ENCODE results near the gene BIRC6. TPM values are rescaled to one million over a fixed set of nuclear protein-coding genes. Genes with fewer than 3 reads are reported as not detected.
"Not testable (repeated sequence)": the region's sequence is repeated elsewhere in the genome, so short reads cannot be mapped to it uniquely, and the experiment has no call there.

BIRC6 gene
- polyA plus RNA-seq, 4 donors, result 14.6 to 55.1 (median 20.6) TPM

GRCh38 chr2:32342801-32343200, 14.0 kb upstream of the BIRC6 start:
- no peak for DNase-seq

GRCh38 chr2:32350797-32351196, 6.0 kb upstream of the BIRC6 start:
- not testable (repeated sequence) for H3K9me3 ChIP-seq (ENCODE audit: control insufficient read depth in 2 of 2, insufficient read depth in 1 of 2, low read depth in 1 of 2, low read length in 1 of 2); H3K27me3 ChIP-seq (ENCODE audit: control insufficient read depth in 3 of 3, insufficient read depth in 3 of 3, low read length in 3 of 3); H3K36me3 ChIP-seq (ENCODE audit: control insufficient read depth in 3 of 3, insufficient read depth in 2 of 3, low read depth in 1 of 3, low read length in 3 of 3); H3K27ac ChIP-seq (ENCODE audit: low read depth in 1 of 3, low read length in 2 of 3); DNase-seq; H3K4me3 ChIP-seq (ENCODE audit: low read depth in 1 of 3, low read length in 3 of 3); FAIRE-seq; H3K4me1 ChIP-seq (ENCODE audit: control insufficient read depth in 3 of 3, insufficient read depth in 2 of 3, low read depth in 1 of 3, low read length in 2 of 3)
- WGBS, 3 donors, result 88 to 93% (median 93%) methylated on average over 3 of the region's 3 CpGs

More at GRCh38 chr2:32342801-32343200, 14.0 kb upstream of the BIRC6 start:
- Histone ChIP-seq H3K4me1 (ENCODE audit: control insufficient read depth in 3 of 3, insufficient read depth in 2 of 3, low read depth in 1 of 3, low read length in 2 of 3) (no peaks in the 10 kb centered on the region), H3K36me3 (ENCODE audit: control insufficient read depth in 3 of 3, insufficient read depth in 2 of 3, low read depth in 1 of 3, low read length in 3 of 3) (no peaks in the 10 kb centered on the region), H3K27ac (ENCODE audit: low read depth in 1 of 3, low read length in 2 of 3) (no peak overlapping the region), H3K4me3 (ENCODE audit: low read depth in 1 of 3, low read length in 3 of 3) (no peak overlapping the region), H3K9me3 (ENCODE audit: control insufficient read depth in 2 of 2, insufficient read depth in 1 of 2, low read depth in 1 of 2, low read length in 1 of 2) (no peaks in the 10 kb centered on the region), H3K27me3 (ENCODE audit: control insufficient read depth in 3 of 3, insufficient read depth in 3 of 3, low read length in 3 of 3) (no peaks in the 10 kb centered on the region)
- FAIRE-seq, result no peak
- 56 to 71% (median 66%) methylated on average over 2 of the region's 2 CpGs for WGBS, 3 donors

- H3K27me3 ChIP-seq (ENCODE audit: control insufficient read depth in 3 of 3, insufficient read depth in 3 of 3, low read length in 3 of 3), result no peaks in the 10 kb centered on the region
- no peak for DNase-seq
- H3K4me1 ChIP-seq (ENCODE audit: control insufficient read depth in 3 of 3, insufficient read depth in 2 of 3, low read depth in 1 of 3, low read length in 2 of 3), result peaks cover 0 to 14% (median 7%) of the 10 kb centered on the region in 3 donors
- peak overlapping the region; percentile 95 to 98 (median 98) for H3K27ac ChIP-seq (ENCODE audit: low read depth in 1 of 3, low read length in 2 of 3)
- peak overlapping the region; percentile 87 to 100 (median 95) for H3K4me3 ChIP-seq (ENCODE audit: low read depth in 1 of 3, low read length in 3 of 3)
- WGBS, 3 donors, result 9 to 10% (median 9%) methylated on average over 10 of the region's 10 CpGs
- no peaks in the 10 kb centered on the region for H3K9me3 ChIP-seq (ENCODE audit: control insufficient read depth in 2 of 2, insufficient read depth in 1 of 2, low read depth in 1 of 2, low read length in 1 of 2)
- no peak for FAIRE-seq
- peaks cover 0 to 5% (median 0%) of the 10 kb centered on the region in 3 donors for H3K36me3 ChIP-seq (ENCODE audit: control insufficient read depth in 3 of 3, insufficient read depth in 2 of 3, low read depth in 1 of 3, low read length in 3 of 3)
Measured at GRCh38 chr2:32355976-32356680, 695 bp upstream of the BIRC6 start.

- Histone ChIP-seq H3K4me1 (ENCODE audit: control insufficient read depth in 3 of 3, insufficient read depth in 2 of 3, low read depth in 1 of 3, low read length in 2 of 3) (peaks cover 2 to 14% (median 7%) of the 10 kb centered on the region in 3 donors), H3K36me3 (ENCODE audit: control insufficient read depth in 3 of 3, insufficient read depth in 2 of 3, low read depth in 1 of 3, low read length in 3 of 3) (peaks cover 0 to 5% (median 2%) of the 10 kb centered on the region in 3 donors), H3K4me3 (ENCODE audit: low read depth in 1 of 3, low read length in 3 of 3) (peak overlapping the region; percentile 87 to 100 (median 95)), H3K27ac (ENCODE audit: low read depth in 1 of 3, low read length in 2 of 3) (peak overlapping the region; percentile 95 to 98 (median 97)), H3K27me3 (ENCODE audit: control insufficient read depth in 3 of 3, insufficient read depth in 3 of 3, low read length in 3 of 3) (no peaks in the 10 kb centered on the region), H3K9me3 (ENCODE audit: control insufficient read depth in 2 of 2, insufficient read depth in 1 of 2, low read depth in 1 of 2, low read length in 1 of 2) (no peaks in the 10 kb centered on the region)
- FAIRE-seq (no peak), DNase-seq (peak; percentile 44 to 79)
- 0 to 1% (median 1%) methylated on average over 38 to 65 of the region's 65 CpGs for WGBS, 3 donors
Measured at GRCh38 chr2:32357318-32358110, 691 bp downstream of the BIRC6 start.

- 1 to 4% (median 1%) methylated on average over 16 of the region's 16 CpGs for WGBS, 3 donors
- Histone ChIP-seq H3K4me3 (ENCODE audit: low read depth in 1 of 3, low read length in 3 of 3) (peak overlapping the region; percentile 87 to 100 (median 95)), H3K9me3 (ENCODE audit: control insufficient read depth in 2 of 2, insufficient read depth in 1 of 2, low read depth in 1 of 2, low read length in 1 of 2) (no peaks in the 10 kb centered on the region), H3K27ac (ENCODE audit: low read depth in 1 of 3, low read length in 2 of 3) (peak overlapping the region; percentile 7 to 98 (median 97)), H3K4me1 (ENCODE audit: control insufficient read depth in 3 of 3, insufficient read depth in 2 of 3, low read depth in 1 of 3, low read length in 2 of 3) (peaks cover 2 to 14% (median 7%) of the 10 kb centered on the region in 3 donors), H3K27me3 (ENCODE audit: control insufficient read depth in 3 of 3, insufficient read depth in 3 of 3, low read length in 3 of 3) (no peaks in the 10 kb centered on the region), H3K36me3 (ENCODE audit: control insufficient read depth in 3 of 3, insufficient read depth in 2 of 3, low read depth in 1 of 3, low read length in 3 of 3) (peaks cover 0 to 5% (median 2%) of the 10 kb centered on the region in 3 donors)
- DNase-seq (peak; percentile 50 to 52), FAIRE-seq (no peak)
Measured at GRCh38 chr2:32358111-32358482, 1.3 kb downstream of the BIRC6 start.

GRCh38 chr2:32360416-32360815, 3.6 kb downstream of the BIRC6 start:
- FAIRE-seq (no peak), DNase-seq (no peak)
- H3K4me1 ChIP-seq (ENCODE audit: control insufficient read depth in 3 of 3, insufficient read depth in 2 of 3, low read depth in 1 of 3, low read length in 2 of 3), result peaks cover 4 to 18% (median 10%) of the 10 kb centered on the region in 3 donors
- no peak overlapping the region for H3K4me3 ChIP-seq (ENCODE audit: low read depth in 1 of 3, low read length in 3 of 3)
- H3K27me3 ChIP-seq (ENCODE audit: control insufficient read depth in 3 of 3, insufficient read depth in 3 of 3, low read length in 3 of 3), result no peaks in the 10 kb centered on the region
- WGBS, 3 donors, result 67 to 87% (median 71%) methylated on average over 4 of the region's 4 CpGs
- H3K36me3 ChIP-seq (ENCODE audit: control insufficient read depth in 3 of 3, insufficient read depth in 2 of 3, low read depth in 1 of 3, low read length in 3 of 3), result peaks cover 0 to 5% (median 2%) of the 10 kb centered on the region in 3 donors
- no peak overlapping the region for H3K27ac ChIP-seq (ENCODE audit: low read depth in 1 of 3, low read length in 2 of 3)
- no peaks in the 10 kb centered on the region for H3K9me3 ChIP-seq (ENCODE audit: control insufficient read depth in 2 of 2, insufficient read depth in 1 of 2, low read depth in 1 of 2, low read length in 1 of 2)

- H3K27ac ChIP-seq (ENCODE audit: low read depth in 1 of 3, low read length in 2 of 3); DNase-seq; H3K9me3 ChIP-seq (ENCODE audit: control insufficient read depth in 2 of 2, insufficient read depth in 1 of 2, low read depth in 1 of 2, low read length in 1 of 2); H3K36me3 ChIP-seq (ENCODE audit: control insufficient read depth in 3 of 3, insufficient read depth in 2 of 3, low read depth in 1 of 3, low read length in 3 of 3); H3K27me3 ChIP-seq (ENCODE audit: control insufficient read depth in 3 of 3, insufficient read depth in 3 of 3, low read length in 3 of 3); FAIRE-seq; H3K4me3 ChIP-seq (ENCODE audit: low read depth in 1 of 3, low read length in 3 of 3): not testable (repeated sequence)
- 90 to 92% (median 91%) methylated on average over 2 of the region's 2 CpGs for WGBS, 3 donors
- peaks cover 4 to 18% (median 10%) of the 10 kb centered on the region in 3 donors for H3K4me1 ChIP-seq (ENCODE audit: control insufficient read depth in 3 of 3, insufficient read depth in 2 of 3, low read depth in 1 of 3, low read length in 2 of 3)
Measured at GRCh38 chr2:32362997-32363396, 6.2 kb downstream of the BIRC6 start.

- Histone ChIP-seq H3K27ac (ENCODE audit: low read depth in 1 of 3, low read length in 2 of 3) (no peak overlapping the region), H3K4me3 (ENCODE audit: low read depth in 1 of 3, low read length in 3 of 3) (no peak overlapping the region), H3K36me3 (ENCODE audit: control insufficient read depth in 3 of 3, insufficient read depth in 2 of 3, low read depth in 1 of 3, low read length in 3 of 3) (peaks cover 0 to 10% (median 2%) of the 10 kb centered on the region in 3 donors), H3K4me1 (ENCODE audit: control insufficient read depth in 3 of 3, insufficient read depth in 2 of 3, low read depth in 1 of 3, low read length in 2 of 3) (peaks cover 4 to 18% (median 10%) of the 10 kb centered on the region in 3 donors), H3K27me3 (ENCODE audit: control insufficient read depth in 3 of 3, insufficient read depth in 3 of 3, low read length in 3 of 3) (no peaks in the 10 kb centered on the region), H3K9me3 (ENCODE audit: control insufficient read depth in 2 of 2, insufficient read depth in 1 of 2, low read depth in 1 of 2, low read length in 1 of 2) (no peaks in the 10 kb centered on the region)
- FAIRE-seq, result no peak
- DNase-seq, result no peak
- WGBS, 3 donors, result 67 to 72% (median 71%) methylated on average over 2 of the region's 2 CpGs
Measured at GRCh38 chr2:32363597-32363996, 6.8 kb downstream of the BIRC6 start.

Data from small intestine (tissue), 7 donors.